Measurements from ENCODE around the gene SLC4A11.

Gene SLC4A11

DNA sequence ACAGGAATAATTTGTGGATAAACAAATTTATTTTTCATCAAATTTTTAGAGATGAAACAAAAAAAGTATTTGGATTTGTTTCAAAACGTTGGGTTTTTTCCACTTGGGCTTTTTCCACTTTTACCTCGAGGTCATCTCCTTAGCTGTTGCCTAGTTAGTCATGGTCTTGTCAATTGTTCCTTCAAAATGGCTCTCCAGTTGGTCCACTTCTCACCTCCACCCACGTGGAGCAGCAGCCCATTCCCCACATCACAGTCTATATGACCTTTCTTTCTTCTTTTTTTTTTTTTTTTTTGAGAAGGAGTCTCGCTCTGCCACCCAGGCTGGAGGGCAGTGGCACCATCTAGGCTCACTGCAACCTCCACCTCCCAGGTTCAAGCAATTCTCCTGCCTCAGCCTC, 6.7 kb upstream of the SLC4A11 start:
- no peak for DNase-seq

DNA sequence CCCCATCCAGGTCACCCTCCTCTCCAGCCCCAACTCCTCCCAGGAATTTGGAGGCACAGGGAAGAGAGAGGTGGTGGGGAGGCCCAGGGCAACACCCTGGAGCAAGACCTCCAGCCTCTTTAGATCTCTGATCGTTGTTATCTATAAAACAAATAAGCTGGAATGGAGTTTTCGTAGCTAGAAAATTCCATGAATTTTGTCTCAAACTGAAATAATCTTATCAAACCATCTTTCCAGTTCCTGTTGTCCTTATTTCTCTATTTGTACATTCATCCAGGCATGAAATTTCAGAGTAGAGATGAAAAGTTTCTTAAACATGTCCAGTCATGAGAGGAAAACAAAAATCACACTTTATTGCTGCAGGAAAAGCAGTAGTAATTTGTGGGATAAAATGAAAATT, 6.2 kb upstream of the SLC4A11 start:
- no peak for DNase-seq

DNA sequence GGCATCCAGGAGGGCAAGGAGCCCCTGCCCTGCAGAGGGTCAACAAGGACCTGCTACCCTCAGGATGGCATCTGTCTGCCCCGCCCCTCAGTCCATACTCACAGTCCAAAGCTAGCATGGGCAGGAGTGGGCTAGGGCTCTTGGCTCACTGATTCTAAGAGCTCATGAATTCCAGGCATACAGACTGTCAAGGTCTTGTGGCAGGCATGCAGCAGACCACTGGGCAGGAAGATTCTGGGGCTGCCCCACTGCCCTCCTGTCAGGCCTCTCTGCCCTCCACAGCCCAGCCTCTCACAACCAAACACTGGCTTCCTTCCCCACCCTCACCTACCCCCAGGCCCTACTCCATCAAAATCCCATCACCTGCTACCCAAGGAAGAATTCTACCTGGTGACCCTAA, 5.6 kb upstream of the SLC4A11 start:
- no peak for DNase-seq

DNA sequence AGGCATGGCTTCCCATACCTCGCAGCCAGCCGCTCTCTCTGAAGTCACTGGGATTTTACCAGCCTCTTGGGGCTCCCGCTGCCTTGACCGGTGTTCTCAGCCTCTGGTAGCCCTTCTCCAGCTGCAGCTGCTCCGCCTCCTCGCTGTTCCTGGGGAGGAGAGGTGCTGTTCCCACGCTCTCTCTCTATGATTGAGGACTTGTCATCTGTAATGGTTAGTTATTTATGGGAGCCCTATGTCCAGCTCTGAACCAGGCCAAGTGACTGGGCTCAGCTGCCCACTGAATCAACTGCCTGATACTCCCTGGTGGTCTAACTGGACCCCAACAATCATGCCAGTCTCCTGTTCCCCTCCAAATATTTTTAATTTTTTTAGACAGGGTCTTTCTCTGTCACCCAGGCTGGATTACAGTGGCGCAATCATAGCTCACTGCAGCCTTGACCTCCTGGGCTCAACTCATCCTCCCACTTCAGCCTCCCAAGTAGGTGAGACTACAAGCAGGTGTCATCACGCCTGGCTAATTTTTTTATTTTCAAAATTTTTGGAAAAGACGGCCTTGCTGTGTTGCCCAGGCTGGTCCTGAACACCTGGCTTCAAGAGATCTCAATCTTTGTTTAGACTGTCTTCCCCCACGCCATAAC, 4.8 kb upstream of the SLC4A11 start:
- no peak for DNase-seq

DNA sequence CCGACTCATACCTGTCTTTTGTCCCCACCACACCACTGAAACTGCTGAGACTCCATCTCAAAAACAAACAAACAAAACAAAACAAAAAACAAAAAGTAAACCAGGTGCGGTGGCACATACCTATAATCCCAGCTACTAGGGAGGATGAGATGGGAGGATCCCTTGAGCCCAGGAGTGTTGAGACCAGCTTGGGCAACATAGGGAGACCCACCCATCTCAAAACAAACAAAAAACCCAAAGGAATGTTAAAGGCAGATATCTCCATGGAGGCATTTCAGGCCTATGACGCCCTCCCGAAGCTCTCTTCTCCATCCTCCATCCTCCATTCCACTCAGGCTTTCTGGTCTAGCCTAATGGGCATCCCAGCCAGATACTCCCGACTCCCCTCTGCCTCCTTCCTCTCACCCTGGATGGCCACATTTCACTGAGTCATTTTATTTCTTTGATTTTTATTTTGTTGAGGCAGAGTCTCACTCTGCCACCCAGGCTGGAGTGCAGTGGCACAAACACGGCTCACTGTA, 3.2 kb upstream of the SLC4A11 start:
- DNase-seq = no peak

DNA sequence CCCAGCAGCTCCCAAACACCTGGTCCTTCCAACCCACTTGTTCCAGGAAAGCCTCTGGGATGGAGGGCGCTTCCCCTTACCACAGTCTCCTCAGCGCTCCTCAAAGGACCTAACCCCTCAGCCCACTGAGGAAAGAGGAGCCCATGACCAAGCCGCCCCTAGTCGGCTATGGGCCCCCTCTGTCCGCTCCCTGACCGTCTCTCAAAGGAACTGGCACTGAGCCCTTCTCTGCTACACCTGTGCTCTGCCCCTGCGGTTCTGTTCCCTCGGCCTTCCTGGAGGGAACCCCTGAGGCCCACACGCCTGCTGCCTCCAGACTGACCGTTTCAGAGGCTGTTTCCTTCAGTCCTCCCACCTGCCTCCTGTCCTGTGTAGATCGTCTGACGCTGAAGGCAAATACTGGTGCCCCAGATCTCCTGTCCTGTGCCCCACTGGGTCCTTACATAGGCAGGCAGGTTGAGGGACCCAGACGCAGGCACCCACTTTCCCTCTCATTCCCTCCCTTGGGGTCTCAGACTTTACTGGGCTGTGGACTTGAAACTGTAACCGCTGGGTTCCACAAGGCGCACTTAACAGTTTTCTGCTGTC, 1.9 kb upstream of the SLC4A11 start:
- no peak for DNase-seq

DNA sequence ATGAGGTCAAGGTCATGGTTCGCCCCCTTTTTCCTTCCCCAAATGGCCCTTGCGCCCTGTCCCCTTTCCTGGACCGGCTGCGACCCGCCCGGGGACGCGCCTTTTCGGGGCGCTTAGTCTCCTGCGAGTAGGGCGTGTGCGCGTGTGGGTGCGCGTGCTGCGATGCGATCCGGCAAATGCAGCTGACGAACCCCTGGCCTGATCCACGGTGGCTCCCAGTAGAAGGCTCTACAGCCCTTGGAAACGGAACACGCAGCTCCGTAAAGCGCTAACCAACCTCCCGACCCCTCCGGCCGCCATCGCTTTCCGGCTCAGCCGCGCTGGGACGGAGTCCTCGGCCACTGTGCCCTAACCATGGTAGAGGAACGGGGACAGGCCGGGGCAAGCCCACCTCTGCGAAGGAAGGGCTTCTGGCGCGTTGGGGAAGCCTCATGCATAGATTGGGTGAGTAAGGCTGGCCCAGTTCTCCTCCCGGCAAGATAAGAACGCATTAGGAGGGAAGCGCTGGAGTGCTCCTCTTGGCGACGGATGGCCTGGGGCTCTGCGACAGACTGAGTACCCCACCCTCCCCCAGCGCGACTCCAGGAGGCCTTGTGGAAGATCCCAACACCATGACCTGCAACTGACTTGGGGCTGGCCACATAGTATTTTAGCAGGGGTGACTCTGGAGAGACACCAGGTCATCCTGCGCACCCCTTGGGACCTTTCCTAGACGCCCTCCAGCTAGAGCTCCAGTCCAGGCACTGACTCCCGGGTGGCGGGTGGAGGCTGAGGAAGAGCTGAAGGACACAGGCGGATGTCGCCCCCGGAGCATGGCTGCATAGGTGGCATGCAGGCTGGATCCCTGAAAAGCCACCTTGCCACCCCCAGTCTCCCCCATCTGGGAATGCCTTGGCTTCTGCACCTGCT, 1.1 kb upstream of the SLC4A11 start:
- no peak for DNase-seq

DNA sequence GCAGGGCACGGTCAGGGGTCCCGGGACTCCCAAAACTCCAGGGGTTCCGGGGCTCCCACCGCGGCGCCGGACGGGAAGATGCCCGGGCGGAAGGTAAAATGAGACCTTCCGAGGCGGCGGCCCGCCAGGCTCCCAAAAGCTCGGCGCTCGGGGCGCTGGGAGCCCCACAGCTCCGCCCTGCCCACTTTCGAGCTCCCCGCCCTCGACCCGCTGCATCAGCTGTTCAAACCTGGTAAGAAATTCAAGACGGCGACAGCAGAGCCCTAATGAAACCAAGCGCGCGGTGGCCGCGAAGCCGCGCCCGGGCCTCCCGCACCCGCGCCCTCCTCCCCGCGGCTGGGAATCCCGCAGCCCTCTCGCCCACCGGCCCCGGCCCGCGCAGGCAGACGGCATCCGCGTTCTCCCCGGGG, 369 bp downstream of the SLC4A11 start:
- peak in 1 of 2 experiments; percentile 39 for DNase-seq

DNA sequence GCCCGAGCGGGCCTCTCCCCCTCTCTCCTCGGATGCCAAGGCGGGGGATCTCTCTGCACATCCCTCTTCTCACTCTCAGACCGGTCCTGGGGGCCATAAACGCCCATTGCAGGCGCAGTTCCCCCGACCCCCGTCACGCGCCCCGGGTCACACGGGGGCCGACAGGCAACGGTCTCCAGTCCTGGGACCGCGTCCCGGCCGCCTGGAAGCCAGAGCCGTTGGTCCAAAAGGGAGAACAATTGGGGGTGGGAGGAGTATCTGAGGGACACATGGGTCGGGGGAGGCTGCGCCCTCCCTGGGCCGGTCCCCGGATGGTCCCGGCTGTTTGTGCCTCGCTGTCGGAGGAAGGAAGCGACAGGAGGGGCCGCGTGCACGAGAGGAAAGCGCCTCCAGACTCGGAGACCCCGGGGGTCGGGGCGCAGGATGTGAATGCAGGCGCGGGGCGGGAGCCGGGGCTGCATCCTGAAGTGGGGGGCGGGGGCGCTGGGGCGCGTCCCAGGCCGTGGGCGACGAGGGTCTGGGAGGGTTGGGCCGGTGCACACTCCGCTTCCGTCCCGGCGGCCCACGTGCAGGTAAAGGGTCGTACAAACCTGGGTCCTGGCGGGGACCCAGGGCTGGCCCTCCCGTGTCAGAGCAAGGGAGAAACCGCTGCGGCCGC, 903 bp downstream of the SLC4A11 start:
- no peak for DNase-seq

DNA sequence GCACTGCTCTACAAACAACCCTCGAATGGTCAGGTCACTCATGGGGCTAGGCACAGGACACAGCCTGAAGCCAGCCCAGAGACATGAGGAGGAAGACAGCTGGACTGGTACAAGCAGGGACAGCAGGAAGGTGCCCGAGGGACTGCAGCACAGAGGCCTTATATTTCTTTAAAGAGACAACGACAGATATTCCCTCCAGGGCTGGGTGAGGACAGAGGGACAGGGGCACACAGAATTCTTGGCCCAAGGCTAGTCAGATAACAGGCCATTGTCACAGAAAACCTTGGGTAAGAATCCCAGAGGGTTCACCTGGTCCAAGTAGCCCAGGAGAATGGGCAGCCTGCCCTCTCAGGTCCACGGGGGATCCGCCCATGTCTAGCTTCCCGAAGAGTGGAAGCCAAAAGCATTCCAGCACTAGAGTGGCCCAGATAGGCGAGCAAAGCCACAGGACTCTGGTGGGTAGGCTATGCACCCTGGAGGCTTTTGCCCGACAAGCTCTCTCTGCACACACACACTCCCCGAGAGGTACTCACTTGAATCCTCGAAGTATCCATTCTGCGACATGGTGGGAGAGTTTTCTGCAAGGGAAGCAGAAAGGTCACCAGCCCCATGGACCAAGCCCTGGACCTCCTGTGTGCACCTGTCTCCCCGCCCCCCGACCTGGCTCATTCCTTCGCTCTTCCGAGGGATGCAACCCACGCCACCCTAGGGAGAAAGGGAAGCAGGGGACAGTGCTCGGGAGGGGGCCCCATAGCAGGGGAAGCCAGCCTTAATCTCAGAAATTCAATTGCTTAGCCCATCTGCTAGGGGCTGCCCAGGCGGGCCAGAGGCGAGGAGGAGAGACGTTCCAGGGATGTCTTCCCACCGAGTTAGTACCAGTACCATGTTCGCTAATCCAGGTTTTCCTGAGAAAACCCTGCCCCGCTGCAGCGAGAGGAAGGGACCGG, 1.7 kb downstream of the SLC4A11 start:
- no peak for DNase-seq

DNA sequence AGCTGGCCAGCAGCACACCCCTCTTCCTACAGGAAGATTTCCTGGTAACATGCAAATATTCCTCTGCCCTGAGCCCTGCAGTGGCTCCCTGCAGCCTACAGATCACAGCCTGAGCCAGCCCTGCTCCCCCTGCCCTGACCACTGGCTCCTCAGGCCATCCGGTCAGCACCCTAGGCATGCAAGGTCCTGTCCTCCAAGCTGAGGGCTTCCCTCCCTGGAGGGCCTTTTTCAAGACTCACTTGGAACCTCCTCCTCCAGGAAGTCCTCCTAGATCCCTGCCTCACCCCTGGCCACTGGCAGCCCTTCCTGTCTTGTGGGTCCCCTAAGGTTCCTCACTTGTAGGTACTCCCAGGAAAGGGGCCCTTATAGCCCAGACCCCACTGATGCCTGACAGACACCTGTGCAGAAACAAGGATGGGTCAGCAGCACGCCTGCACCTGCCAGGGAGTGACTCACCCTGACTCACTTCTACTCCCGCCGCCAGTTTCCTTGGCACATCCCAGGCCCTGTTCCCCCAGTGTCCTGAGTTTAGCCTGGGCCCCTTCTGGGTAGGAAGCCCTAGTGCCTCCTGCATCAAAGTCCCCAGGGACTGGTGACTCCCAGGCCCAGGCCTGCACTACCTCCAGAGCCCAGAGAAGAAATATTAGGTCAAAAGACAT, 3.2 kb downstream of the SLC4A11 start:
- peak in 1 of 2 experiments; percentile 55 for DNase-seq

DNA sequence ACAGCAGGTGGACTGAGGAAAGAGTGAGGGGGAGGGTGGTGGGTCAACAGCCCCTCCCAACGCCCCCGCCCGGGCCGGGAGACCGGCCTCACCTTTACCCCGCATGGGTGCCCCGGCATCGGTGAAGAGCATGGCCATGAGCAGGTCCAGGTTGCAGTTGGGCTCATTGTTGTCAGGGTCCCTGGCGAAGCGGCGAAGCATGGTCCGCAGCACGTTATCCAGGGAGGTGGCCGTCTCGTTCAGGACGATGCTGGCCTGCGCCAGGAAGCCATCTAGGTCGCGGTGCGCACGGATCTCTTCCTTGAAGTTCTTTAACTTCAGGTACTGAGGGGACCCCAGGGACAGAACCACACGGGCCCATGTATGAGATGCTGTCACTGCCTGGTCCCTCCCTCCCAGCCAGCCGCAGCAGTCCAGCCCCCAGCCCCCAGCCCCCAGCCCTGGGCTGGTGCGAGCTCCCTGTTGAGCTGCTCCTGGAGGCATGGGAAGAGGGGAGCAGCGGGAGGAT, 4.9 kb downstream of the SLC4A11 start:
- DNase-seq = no peak

DNA sequence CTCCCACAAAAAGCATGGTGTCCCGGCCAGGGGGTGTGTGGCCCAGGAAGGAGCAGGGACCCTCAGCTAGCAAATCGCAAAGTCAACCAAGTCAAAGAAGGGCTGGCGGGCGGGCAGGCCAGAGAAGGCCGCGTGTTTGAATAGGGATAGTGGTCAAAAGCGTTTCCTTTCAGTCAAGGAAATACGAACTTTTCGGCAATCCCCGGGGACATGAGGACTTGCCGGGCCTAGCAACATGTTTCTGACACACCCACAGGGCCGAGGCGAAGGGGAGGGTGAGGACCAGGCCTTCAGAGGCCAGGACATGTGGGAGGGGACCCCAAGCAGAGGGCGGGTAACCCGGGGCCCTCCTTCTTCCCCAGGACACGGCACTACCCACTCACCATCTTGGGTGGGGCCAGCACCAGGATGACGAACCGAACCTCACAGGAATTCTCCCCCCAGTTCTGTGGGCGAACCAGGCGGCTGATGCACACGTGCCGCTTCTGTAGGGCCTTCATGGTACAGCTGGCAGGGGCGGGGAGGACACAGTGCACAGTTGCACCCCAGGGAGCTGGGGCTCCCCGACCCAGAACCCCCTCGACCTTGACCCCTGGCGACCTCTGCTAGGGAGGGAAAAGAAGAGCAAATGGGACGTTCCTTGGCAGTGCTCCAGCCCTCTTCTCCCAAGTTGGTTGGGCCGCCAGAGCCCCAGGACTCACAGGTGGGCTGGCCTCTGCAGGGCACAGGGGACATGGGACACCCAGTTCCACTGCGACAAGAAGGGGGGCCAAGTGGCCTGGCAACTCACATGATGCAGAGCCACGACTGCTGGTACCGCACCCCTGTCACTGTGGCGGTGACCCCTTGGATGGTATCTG, 5.6 kb downstream of the SLC4A11 start:
- DNase-seq = no peak

DNA sequence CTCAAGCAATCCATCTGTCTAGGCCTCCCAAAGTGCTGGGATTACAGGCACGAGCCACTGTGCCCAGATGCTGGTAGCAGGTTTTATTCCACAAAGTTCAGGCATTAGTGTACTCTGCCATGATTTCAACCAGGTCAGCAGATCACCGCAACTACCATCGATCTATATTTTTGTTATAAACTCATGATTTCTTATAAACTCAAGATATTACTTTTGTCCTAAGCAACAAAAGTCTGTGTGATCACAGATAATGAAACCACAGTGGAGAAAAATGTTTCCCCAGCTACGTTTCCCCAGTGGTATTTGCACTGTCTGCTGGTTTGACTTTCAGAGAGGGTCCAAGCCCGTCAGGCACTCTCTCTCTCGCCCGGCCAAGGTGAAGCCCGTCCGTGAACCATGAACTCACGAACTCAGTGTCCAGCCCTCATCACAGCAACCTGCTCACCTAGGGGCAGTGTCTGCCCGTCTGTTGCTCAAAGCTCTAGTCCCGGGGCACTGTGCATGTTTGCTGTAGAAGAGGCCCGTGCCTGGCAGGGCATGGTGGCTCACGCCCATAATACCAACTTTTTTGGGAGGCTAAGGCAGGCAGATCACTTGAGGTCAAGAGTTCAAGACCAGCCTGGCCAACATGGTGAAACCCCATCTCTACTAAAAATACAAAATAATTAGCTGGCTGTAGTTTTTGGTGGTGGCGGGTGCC, 7.0 kb downstream of the SLC4A11 start:
- no peak for DNase-seq

DNA sequence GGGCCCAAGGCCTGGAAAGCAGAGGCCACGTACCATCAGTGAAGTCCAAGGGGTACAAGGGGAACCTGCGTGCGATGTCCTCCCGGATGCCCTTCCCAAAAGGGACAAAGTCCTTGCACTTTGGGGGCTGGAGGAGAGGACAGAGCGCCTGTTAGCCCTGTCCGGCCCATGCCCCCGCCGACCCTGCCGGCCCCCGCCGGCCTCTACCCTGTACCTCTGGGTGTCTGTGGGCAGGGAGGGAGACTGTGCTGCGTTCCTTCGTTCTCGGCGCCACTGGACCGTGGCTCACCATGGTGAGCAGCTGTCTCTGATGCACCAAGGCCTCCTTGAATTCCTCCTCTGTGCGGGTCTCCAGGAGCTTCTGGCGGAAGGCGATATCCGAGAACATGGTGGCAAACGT, 7.9 kb downstream of the SLC4A11 start:
- DNase-seq = no peak

DNA sequence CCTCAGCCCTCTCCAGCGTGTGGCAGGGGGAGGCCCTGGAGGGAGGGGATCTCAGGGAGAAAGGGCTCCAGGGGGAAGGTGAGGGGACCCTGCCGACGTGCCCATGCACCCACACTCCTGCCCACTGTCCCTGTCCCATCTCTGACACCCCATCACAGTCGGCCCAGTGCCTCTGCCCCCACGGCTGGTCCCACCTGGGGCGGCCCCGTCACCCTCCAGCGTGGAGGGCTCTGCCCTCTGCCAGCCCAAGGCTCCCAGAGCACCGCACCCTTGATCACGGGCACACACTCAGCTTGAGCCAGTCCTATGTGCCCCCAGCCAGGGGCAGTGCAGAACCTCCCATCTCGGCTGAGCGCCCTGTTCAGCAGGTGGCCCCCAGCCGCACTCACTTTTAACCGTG, 9.2 kb downstream of the SLC4A11 start:
- no peak for DNase-seq

DNA sequence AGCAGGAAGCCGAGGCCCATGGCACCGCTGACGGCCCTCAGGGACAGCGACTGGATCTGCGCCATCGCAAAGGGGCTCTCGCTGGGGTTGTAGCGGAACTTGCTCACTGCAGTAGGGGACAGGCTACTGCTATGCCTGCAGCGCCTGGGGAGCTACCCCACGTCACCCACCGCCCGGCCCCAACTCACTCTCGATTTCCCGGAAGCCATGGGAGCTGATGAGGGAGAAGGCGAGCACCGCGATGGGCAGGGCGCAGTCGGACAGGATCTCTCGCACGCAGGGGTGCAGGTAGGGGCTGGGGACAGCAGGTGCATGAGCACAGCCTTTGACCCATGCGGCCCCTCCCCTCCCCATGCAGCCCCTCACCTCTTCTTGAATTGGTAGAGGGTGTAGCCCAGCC, 9.8 kb downstream of the SLC4A11 start:
- no peak for DNase-seq

DNA sequence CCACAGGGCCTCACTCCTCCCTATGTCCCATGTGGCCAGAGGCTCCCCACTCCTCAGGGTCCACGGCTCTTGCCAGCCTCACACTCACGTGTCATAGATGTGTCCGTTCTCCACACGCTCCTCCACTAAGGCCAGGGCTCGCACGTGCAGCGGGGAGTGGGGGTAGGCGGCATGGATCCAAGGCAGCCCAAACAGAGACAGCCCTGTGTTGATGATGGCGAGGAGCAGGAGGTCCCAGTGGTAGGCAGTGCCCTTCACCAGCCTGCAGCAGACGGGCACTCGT, 10.3 kb downstream of the SLC4A11 start:
- no peak for DNase-seq

DNA sequence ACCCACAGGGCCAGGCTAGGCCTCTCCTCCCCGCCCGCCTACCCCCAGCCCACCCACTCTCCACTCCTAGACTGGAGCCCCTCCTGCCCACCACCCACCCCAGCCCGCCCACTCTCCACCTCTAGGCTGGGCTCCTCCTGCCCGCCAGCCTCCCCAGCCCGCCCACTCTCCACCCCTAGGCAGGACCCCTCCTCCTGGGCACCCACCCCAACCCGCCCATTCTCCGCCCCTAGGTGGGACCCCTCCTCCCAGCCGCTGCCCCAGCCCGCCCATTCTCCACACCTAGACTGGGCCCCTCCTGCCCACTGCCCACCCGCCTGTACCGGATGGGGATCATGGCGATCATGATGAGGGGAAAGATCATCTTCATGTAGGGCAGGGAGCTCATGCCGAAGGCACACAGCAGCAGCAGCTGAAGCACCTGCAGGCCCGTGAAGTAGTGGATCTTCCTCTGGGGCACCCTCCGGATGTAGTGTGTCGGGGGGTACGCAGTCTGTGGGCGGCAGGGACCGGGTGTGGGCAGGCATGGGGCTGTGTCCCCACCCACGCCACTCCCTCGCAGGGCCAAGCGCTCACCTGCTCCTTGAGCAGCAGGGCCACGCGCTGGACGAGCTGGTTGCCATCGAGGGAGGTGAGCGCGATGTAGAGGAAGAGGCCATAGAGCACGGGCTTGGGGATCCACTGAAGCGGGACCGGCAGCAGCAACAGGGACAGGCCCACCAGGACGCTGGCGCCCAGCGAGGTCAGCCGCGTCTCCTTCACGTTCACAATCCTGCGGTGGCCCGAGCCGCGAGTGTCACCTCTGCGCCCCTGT, 10.8 kb downstream of the SLC4A11 start:
- DNase-seq = no peak

Data from SW 1271 (cell line).